KOPT-K1 (cell line): ENCODE results near the gene PRPF4.
A peak's percentile ranks its signal among the peaks of the same experiment; 100 is the strongest.

ENCODE experiments used
- H3K27ac ChIP-seq: fragments of 200-600 bp; sonication (generic); 2 replicates; pipeline ENCODE4 v1.5.1; 2016; ENCODE audit warnings: antibody characterized with exemption, mild to moderate bottlenecking, low read depth, low read length; ENCODE audit not compliant: poor library complexity, severe bottlenecking
- H3K36me3 ChIP-seq: fragments of 200-600 bp; sonication (generic); 2 replicates; pipeline ENCODE4 v1.5.1; 2017; ENCODE audit warnings: antibody characterized with exemption, mild to moderate bottlenecking, low read length, moderate library complexity; ENCODE audit not compliant: insufficient read depth
- H3K9me3 ChIP-seq: fragments of 200-600 bp; sonication (generic); 2 replicates; pipeline ENCODE4 v1.5.1; 2017; ENCODE audit warnings: antibody characterized with exemption, low read length, mild to moderate bottlenecking; ENCODE audit not compliant: insufficient read depth, poor library complexity, severe bottlenecking

PRPF4 gene

GRCh38 chr9:113254991-113255390 lies 20.5 kb upstream of the PRPF4 start:
- Histone ChIP-seq H3K9me3 (no peaks in the 10 kb centered on the region), H3K27ac (no peak overlapping the region), H3K36me3 (peaks cover 22% of the 10 kb centered on the region)

- Histone ChIP-seq H3K27ac (no peak overlapping the region), H3K36me3 (peaks cover 26% of the 10 kb centered on the region)
Observed at GRCh38 chr9:113255438-113255837, 20.0 kb upstream of the PRPF4 start.

GRCh38 chr9:113257863-113258262 lies 17.6 kb upstream of the PRPF4 start:
- H3K27ac ChIP-seq, result no peak overlapping the region
- peaks cover 40% of the 10 kb centered on the region for H3K36me3 ChIP-seq
- H3K9me3 ChIP-seq, result no peaks in the 10 kb centered on the region

More at GRCh38 chr9:113255438-113255837, 20.0 kb upstream of the PRPF4 start:
- no peaks in the 10 kb centered on the region for H3K9me3 ChIP-seq

GRCh38 chr9:113258282-113258681 lies 17.2 kb upstream of the PRPF4 start:
- H3K27ac ChIP-seq, result no peak overlapping the region
- peaks cover 40% of the 10 kb centered on the region for H3K36me3 ChIP-seq

GRCh38 chr9:113261917-113262671 lies 13.4 kb upstream of the PRPF4 start:
- Histone ChIP-seq H3K27ac (no peak overlapping the region), H3K36me3 (peaks cover 44% of the 10 kb centered on the region), H3K9me3 (no peaks in the 10 kb centered on the region)

More at GRCh38 chr9:113258282-113258681, 17.2 kb upstream of the PRPF4 start:
- H3K9me3 ChIP-seq, result no peaks in the 10 kb centered on the region

GRCh38 chr9:113266174-113266573 lies 9.3 kb upstream of the PRPF4 start:
- Histone ChIP-seq H3K36me3 (peaks cover 51% of the 10 kb centered on the region), H3K9me3 (no peaks in the 10 kb centered on the region), H3K27ac (no peak overlapping the region)

- Histone ChIP-seq H3K9me3 (no peaks in the 10 kb centered on the region), H3K27ac (no peak overlapping the region), H3K36me3 (peaks cover 60% of the 10 kb centered on the region)
Observed at GRCh38 chr9:113267911-113268566, 7.4 kb upstream of the PRPF4 start.

GRCh38 chr9:113269355-113269754 lies 6.1 kb upstream of the PRPF4 start:
- H3K9me3 ChIP-seq, result no peaks in the 10 kb centered on the region
- no peak overlapping the region for H3K27ac ChIP-seq
- peaks cover 66% of the 10 kb centered on the region for H3K36me3 ChIP-seq

GRCh38 chr9:113269871-113270270 lies 5.6 kb upstream of the PRPF4 start:
- H3K9me3 ChIP-seq, result no peaks in the 10 kb centered on the region
- no peak overlapping the region for H3K27ac ChIP-seq
- peaks cover 66% of the 10 kb centered on the region for H3K36me3 ChIP-seq

GRCh38 chr9:113274474-113275156 lies 843 bp upstream of the PRPF4 start:
- H3K9me3 ChIP-seq, result no peaks in the 10 kb centered on the region
- H3K27ac ChIP-seq, result peak overlapping the region; percentile 80
- H3K36me3 ChIP-seq, result peaks cover 67% of the 10 kb centered on the region

- peaks cover 72% of the 10 kb centered on the region for H3K36me3 ChIP-seq
- no peak overlapping the region for H3K27ac ChIP-seq
- no peaks in the 10 kb centered on the region for H3K9me3 ChIP-seq
Observed at GRCh38 chr9:113278840-113279239, 3.4 kb downstream of the PRPF4 start.

- no peak overlapping the region for H3K27ac ChIP-seq
- H3K9me3 ChIP-seq, result no peaks in the 10 kb centered on the region
- H3K36me3 ChIP-seq, result peaks cover 96% of the 10 kb centered on the region
Observed at GRCh38 chr9:113281356-113281755, 5.9 kb downstream of the PRPF4 start.

GRCh38 chr9:113289091-113289490 lies 13.6 kb downstream of the PRPF4 start:
- no peak overlapping the region for H3K27ac ChIP-seq
- peaks cover 100% of the 10 kb centered on the region for H3K36me3 ChIP-seq
- no peaks in the 10 kb centered on the region for H3K9me3 ChIP-seq

GRCh38 chr9:113290052-113290607 lies 14.7 kb downstream of the PRPF4 start:
- Histone ChIP-seq H3K27ac (no peak overlapping the region), H3K9me3 (no peaks in the 10 kb centered on the region), H3K36me3 (peaks cover 92% of the 10 kb centered on the region)

GRCh38 chr9:113293285-113293878 lies 17.9 kb downstream of the PRPF4 start:
- Histone ChIP-seq H3K27ac (no peak overlapping the region), H3K36me3 (peaks cover 60% of the 10 kb centered on the region)

More at GRCh38 chr9:113293285-113293878, 17.9 kb downstream of the PRPF4 start:
- H3K9me3 ChIP-seq, result no peaks in the 10 kb centered on the region
